NCI-H2196 treated with DMSO at 0.1 percent for 48 hours (cell line): ENCODE results near the gene PHAX.
A peak's percentile ranks its signal among the peaks of the same experiment; 100 is the strongest.
"Not testable (repeated sequence)": the region's sequence is repeated elsewhere in the genome, so short reads cannot be mapped to it uniquely, and the experiment has no call there.

Source experiments
- DNase-seq: peaks from one replicate; lab custom pipeline; 2025; ENCODE audit not compliant: unreplicated experiment; lab: John Stamatoyannopoulos, UW

PHAX gene

DNA sequence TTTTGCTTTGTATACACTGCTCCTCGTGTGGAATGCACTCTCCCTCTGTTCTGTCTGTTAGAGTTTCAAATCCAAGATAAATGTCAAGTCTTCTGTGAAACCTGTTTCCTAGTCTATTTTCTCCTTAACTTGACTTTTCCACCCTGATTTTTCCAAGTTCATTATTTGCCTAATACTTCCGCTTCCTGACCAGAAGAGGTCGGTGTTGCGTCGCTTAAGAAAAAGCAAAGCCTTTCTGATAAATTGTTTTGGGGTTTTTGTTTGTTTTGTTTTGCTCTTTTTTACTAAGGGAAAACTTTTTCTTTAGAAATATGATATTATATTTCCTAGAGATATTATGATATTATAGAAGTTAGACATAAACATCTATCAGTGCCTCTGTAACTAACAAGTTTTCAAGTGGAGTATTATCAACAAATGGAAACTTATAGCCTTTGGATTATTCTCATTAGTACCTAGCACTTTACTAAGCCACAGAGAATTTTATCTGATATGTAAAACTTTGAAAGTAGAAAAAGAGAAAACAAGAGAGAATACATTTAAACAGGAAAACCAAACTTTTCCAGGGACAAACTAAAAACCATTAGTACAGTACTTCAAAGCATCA lies 55.8 kb downstream of the PHAX start:
- peak; percentile 24 for DNase-seq

DNA sequence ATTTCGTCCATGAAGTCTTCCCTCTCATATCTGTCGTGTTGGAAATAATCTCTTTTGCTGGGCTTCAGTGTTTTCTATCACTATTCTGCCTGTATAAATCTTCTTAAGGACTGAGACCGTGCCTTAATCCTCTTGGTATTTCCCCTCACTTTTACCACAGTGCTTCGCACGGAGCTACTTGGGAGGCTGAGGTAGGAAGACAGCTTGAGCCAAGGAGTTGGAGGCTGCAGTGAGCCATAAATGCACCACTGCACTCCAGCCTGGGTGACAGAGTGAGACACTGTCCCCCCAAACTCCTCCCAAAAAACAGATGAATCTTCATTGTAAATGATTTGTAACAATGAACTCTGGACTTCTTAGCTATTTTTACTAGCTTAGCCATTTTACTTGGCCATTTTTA lies 57.8 kb downstream of the PHAX start:
- no peak for DNase-seq

DNA sequence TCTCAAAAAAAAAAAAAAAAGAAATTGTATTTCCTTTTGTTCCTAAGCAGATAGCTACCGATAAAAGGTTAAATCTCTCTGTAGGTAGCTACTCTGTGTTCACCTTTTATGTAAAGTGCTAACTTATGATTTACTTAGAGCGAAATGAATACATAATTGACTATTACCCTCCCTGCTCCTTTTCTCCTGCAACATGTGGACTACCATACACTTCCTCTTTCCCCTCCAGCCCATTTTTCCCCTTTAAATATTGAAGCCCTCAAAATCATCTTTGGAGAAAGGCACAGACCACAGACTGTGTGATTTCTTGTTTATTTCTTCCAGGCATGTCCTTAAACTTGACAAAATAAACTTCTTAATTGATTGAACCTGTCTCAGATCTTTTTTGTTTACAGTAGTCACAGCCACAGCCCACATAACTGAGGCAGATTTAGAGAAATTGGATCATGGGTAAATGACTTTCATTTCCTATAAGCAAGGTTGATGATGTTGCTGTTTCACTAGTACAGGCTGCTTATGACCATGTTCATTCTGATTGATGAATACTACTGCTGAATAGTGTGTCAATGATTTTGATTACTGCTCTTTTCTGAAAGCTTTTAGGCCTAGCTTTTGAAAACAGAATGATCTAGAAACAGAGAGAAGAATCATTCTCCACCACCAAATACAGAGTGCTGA lies 59.2 kb downstream of the PHAX start:
- DNase-seq, result no peak

DNA sequence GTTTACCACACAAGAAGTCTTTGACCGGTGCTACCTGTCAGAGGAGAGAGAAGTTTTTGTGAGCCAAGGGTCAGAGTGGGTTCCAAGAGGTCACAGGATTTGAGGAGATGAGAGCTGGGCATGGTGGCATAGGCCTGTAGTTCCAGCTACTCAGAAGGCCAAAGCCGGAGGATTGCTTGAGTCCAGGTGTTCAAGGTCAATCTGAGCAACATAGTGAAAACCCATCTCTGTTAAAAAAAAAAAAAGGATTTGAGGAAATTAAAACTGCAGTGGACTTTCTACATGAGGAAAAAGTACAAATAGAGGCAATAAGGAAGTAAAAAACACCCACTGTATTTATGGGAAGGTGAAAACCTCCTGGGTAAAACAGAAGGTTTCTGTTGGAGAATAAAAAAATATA lies 63.8 kb downstream of the PHAX start:
- no peak for DNase-seq

DNA sequence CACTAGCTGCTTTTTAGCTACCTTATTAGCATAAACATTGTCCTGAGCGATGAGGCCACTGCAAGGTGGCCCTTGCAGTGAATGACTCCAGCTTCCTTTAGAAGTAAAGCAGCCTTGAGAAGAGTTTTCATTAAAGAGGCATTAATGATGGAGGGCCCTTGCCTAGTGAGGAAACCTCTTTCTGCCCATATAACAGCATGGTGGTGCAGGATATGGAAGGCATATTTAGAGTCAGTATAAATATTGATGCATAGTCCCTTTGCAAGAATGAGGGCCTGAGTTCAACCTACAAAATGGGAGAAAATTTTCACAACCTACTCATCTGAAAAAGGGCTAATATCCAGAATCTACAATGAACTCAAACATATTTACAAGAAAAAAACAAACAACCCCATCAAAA lies 69.4 kb downstream of the PHAX start:
- not testable (repeated sequence) for DNase-seq

DNA sequence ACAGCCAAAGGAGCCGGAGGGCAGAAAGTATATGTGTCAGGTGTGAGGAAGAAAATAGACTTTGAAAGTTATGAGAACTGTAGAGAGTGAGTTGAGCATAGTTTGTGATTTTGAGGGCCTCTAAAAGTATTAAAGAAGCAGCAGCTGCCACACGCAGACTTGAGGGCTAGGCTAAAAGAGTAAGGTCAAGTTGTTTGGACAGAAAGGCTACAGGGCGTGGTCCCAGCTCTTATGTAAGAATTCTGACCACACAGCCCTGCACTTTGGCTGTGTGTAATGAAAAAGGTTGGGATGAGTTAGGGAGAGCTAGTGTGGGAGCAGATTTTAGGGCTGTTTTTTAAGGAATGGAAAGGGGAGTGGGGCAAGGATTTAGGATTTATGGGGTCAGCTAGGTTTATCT lies 70.9 kb downstream of the PHAX start:
- DNase-seq, result not testable (repeated sequence)

DNA sequence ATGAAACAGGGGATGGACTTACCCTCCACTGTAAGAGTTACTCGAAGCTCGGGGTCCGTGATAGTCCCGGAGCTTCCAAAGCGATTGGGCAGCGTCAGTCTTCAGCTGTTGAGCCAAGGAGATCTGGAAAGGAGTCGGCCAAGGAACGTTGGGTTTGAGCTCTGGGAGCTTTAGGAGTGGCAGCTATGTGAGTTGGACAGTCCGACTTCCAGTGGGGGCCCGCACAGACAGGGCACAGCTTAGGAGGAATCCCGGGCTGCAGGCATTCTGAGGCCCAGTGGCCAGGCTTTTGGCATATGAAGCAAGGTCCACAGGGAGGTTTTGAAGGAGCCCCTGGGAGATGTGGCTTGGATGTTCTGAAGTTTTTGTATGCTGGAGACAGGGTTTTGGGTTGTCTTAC lies 72.7 kb downstream of the PHAX start:
- DNase-seq, result no peak

DNA sequence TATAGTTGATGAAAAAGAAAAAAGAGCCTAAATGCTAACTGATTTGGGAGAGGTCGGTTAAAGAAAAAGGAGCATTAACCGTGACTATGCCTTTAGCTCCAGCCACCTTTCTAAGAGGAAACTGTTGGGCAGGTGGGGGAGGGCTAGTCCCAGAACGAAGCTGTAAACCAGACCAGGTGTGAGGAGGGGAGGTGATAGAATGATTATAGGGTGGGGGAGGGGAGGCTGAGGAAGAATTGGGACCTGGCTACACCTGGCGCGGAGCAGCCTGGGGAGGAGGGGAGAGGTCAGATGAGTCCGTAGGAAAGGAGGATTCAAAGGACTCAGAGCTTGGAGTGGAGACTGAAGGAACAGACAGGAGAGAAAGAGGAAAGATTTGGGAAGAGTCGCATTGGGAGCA lies 73.4 kb downstream of the PHAX start:
- no peak for DNase-seq

DNA sequence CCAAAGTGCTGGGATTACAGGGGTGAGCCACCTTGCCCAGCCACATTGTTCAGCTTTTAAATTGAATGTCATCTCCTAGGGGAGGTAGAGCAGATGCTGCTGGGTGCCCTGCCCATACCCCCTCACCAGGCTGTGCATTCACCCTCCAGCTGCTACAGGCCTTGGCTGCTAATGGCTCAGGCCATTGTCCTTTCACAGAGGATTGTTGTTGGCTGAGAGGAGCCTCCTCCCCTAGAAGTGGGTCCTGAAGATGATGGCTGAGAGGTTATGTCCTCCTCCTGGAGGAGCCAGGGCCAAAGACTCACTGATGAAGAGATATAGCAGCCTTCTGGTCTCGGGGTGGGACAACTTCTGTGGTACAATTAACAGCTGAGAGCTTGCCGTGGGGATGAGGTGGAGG lies 74.6 kb downstream of the PHAX start:
- DNase-seq, result no peak

DNA sequence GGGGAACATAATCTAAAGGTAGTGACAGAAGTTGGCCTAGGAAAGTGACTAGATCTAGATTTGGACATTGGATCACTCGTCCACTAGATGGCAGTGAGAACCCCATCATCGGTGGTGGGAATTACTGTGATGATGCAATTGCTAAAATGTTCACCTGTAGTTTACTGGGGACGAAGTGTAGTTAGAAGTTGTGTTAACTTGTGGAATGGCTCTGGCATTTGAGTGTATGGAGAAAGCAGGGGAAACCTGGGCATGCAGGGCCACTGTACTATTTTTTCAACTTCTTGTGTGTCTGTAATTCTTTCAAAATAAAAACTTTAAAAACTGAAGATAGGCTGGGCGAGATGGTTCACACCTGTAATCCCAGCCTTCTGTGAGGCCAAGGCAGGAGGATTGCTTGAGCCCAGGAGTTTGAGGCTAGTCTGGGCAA lies 75.5 kb downstream of the PHAX start:
- DNase-seq, result peak; percentile 35
